Stimulated activated CD8-positive, alpha-beta memory T cell treated with anti-CD3 and anti-CD28 coated beads, Interleukin-2, amount 100 ng/mL, for 1 hour (primary cell): Measurements from ENCODE around the gene RUSC2.
"Not testable (repeated sequence)": the region's sequence is repeated elsewhere in the genome, so short reads cannot be mapped to it uniquely, and the experiment has no call there.

Experiments
- DNase-seq, 2 donors: peaks; one replicate each; pipeline ENCODE4 v3.0.0-alpha.2; 2020; ENCODE audit warnings: low read depth in 2 of 2

Gene RUSC2

GRCh38 chr9:35489313-35490154 is at the start of gene RUSC2:
TSS of gene RUSC2 (plus strand) at chr9:35490111. CDS start at chr9:35546522, 56,411 bp downstream.
- DNase-seq = peak in 1 of 2 donors; percentile 3

- no peak for DNase-seq
These were observed 43.9 kb upstream of the RUSC2 start for GRCh38 chr9:35446012-35446411.

- no peak for DNase-seq
These were observed 41.4 kb upstream of the RUSC2 start for GRCh38 chr9:35448496-35448895.

GRCh38 chr9:35452481-35452880 is 37.4 kb upstream of the RUSC2 start:
- no peak for DNase-seq

GRCh38 chr9:35453786-35454185 is 36.1 kb upstream of the RUSC2 start:
- DNase-seq = no peak

- no peak for DNase-seq
These were observed 25.5 kb upstream of the RUSC2 start for GRCh38 chr9:35464141-35465025.

GRCh38 chr9:35470340-35470739 is 19.6 kb upstream of the RUSC2 start:
- DNase-seq = no peak

- DNase-seq = no peak
These were observed 19.0 kb upstream of the RUSC2 start for GRCh38 chr9:35470894-35471293.

- DNase-seq = no peak
These were observed 13.3 kb upstream of the RUSC2 start for GRCh38 chr9:35476596-35476995.

- DNase-seq = not testable (repeated sequence)
These were observed 12.6 kb upstream of the RUSC2 start for GRCh38 chr9:35477211-35477855.

- no peak for DNase-seq
These were observed 11.0 kb upstream of the RUSC2 start for GRCh38 chr9:35478871-35479270.

GRCh38 chr9:35481347-35481975 is 8.4 kb upstream of the RUSC2 start:
- DNase-seq = no peak

GRCh38 chr9:35482071-35482470 is 7.8 kb upstream of the RUSC2 start:
- no peak for DNase-seq

- DNase-seq = no peak
These were observed 5.5 kb upstream of the RUSC2 start for GRCh38 chr9:35484406-35484805.

- no peak for DNase-seq
These were observed 2.8 kb upstream of the RUSC2 start for GRCh38 chr9:35487081-35487480.

GRCh38 chr9:35488021-35488420 is 1.9 kb upstream of the RUSC2 start:
- no peak for DNase-seq

- no peak for DNase-seq
These were observed 1.2 kb upstream of the RUSC2 start for GRCh38 chr9:35488566-35489312.

- no peak for DNase-seq
These were observed 421 bp downstream of the RUSC2 start for GRCh38 chr9:35490155-35490909.

GRCh38 chr9:35490910-35491465 is 1.1 kb downstream of the RUSC2 start:
- DNase-seq = no peak

GRCh38 chr9:35493119-35493518 is 3.2 kb downstream of the RUSC2 start:
- DNase-seq = not testable (repeated sequence)
